ENCODE results near the gene FER1L5. TPM values are rescaled to one million over a fixed set of nuclear protein-coding genes. Genes with fewer than 3 reads are reported as not detected.

The FER1L5 gene
- 0.27 and 0.76 TPM in 2 replicates for total RNA-seq (2014; rRNA removed; shearing (Covaris generic))
- 0.07 and 0.18 TPM in 2 replicates for polyA plus RNA-seq (2016; fragmentation: Nextera tagmentation; extraction: Ambion mirVana)
- long read RNA-seq: 0 reads

- Mint-ChIP-seq H3K27ac (peak within 1 kb of the TSS; percentile 93), H3K4me1 (peaks cover 5% of the 10 kb centered on the region), H3K36me3 (ENCODE audit: low read depth) (no peaks in the 10 kb centered on the region), H3K9me3 (no peaks in the 10 kb centered on the region), H3K4me3 (peak within 1 kb of the TSS; percentile 94), H3K27me3 (ENCODE audit: insufficient read depth, low read depth, poor library complexity) (peaks cover 10% of the 10 kb centered on the region)
- H3K79me2 ChIP-seq (replicated peaks; ENCODE audit: insufficient read depth): no peaks in the 10 kb centered on the region
- ATAC-seq (peak; percentile 78), DNase-seq (ENCODE audit: low spot score) (peak; percentile 96)
- H3K4me1 ChIP-seq (ENCODE audit: insufficient read depth): no peaks in the 10 kb centered on the region
- H3K27ac ChIP-seq (ENCODE audit: low read depth): no peak within 1 kb of the TSS
- no peaks in the 10 kb centered on the region for H3K27me3 ChIP-seq (ENCODE audit: insufficient read depth)
- TF ChIP-seq ETS1 (IDR thresholded peaks at IDR 0.05): 0 out of 2 replicates have a peak, but pooled peaks have one; percentile 18
- peak; percentile 64 for TF ChIP-seq POLR2AphosphoS5 (IDR thresholded peaks at IDR 0.05; ENCODE audit: low read depth)
- TF ChIP-seq NANOG (IDR thresholded peaks at IDR 0.05; ENCODE audit: borderline replicate concordance): no peak
- H3K36me3 ChIP-seq (ENCODE audit: insufficient read depth): no peaks in the 10 kb centered on the region
- H3K9me2 ChIP-seq (ENCODE audit: insufficient read depth): no peaks in the 10 kb centered on the region
- H4K20me1 ChIP-seq (replicated peaks; ENCODE audit: insufficient read depth): no peaks in the 10 kb centered on the region
- H2AFZ ChIP-seq: peak within 1 kb of the TSS; percentile 33; the same call in 1 of the 2 replicates
- no peaks in the 10 kb centered on the region for H3F3A ChIP-seq (replicated peaks; ENCODE audit: low read depth)
- H3K4me3 ChIP-seq: peak within 1 kb of the TSS; percentile 51
- H3K4me2 ChIP-seq: peak within 1 kb of the TSS; percentile 75
Measured at GRCh38 chr2:96642564-96643360, at the start of gene FER1L5. TSS of gene FER1L5 (plus strand) at chr2:96642764. CDS start at chr2:96642837, 73 bp downstream.

GRCh38 chr2:96594282-96594681, 48.3 kb upstream of the FER1L5 start:
- no peak overlapping the region for H3K27ac ChIP-seq (ENCODE audit: low read depth)
- Mint-ChIP-seq H3K4me1 (no peaks in the 10 kb centered on the region), H3K4me3 (no peak overlapping the region), H3K27ac (no peak overlapping the region), H3K27me3 (ENCODE audit: insufficient read depth, low read depth, poor library complexity) (no peaks in the 10 kb centered on the region), H3K9me3 (no peaks in the 10 kb centered on the region), H3K36me3 (ENCODE audit: low read depth) (peaks cover 43% of the 10 kb centered on the region)
- no peaks in the 10 kb centered on the region for H3K9me2 ChIP-seq (ENCODE audit: insufficient read depth)
- H4K20me1 ChIP-seq (replicated peaks; ENCODE audit: insufficient read depth): no peaks in the 10 kb centered on the region; the same call in 1 of the 2 replicates
- no peak overlapping the region for H3K4me2 ChIP-seq
- H3K27me3 ChIP-seq (ENCODE audit: insufficient read depth): no peaks in the 10 kb centered on the region
- H3K79me2 ChIP-seq (replicated peaks; ENCODE audit: insufficient read depth): no peaks in the 10 kb centered on the region
- 0 out of 2 replicates have a peak, but pooled peaks cover 23% of the 10 kb centered on the region for H3K36me3 ChIP-seq (ENCODE audit: insufficient read depth)
- DNase-seq (ENCODE audit: low spot score): no peak
- H2AFZ ChIP-seq: no peak overlapping the region
- H3F3A ChIP-seq (replicated peaks; ENCODE audit: low read depth): no peaks in the 10 kb centered on the region
- H3K4me3 ChIP-seq: no peak overlapping the region
- ATAC-seq: no peak
- no peaks in the 10 kb centered on the region for H3K4me1 ChIP-seq (ENCODE audit: insufficient read depth)
- TF ChIP-seq REST (IDR thresholded peaks at IDR 0.05; ENCODE audit: unreplicated experiment) (no peak), STAT1 (IDR thresholded peaks at IDR 0.05; ENCODE audit: unreplicated experiment) (no peak), CREB1 (CRISPR knock-in tag; IDR thresholded peaks at IDR 0.05; ENCODE audit: low read depth) (no peak), ZNF114 (CRISPR knock-in tag; IDR thresholded peaks at IDR 0.05) (no peak), NANOG (IDR thresholded peaks at IDR 0.05; ENCODE audit: borderline replicate concordance) (no peak), CTCF (conservative IDR thresholded peaks at IDR 0.05; ENCODE audit: low read depth in 2 of 2) (no peak), JUNB (IDR thresholded peaks at IDR 0.05; ENCODE audit: unreplicated experiment) (no peak), ZNF331 (CRISPR knock-in tag; IDR thresholded peaks at IDR 0.05; ENCODE audit: low read depth) (no peak), EZH2 (IDR thresholded peaks at IDR 0.05; ENCODE audit: low read depth, unreplicated experiment) (no peak), EZH2phosphoT487 (IDR thresholded peaks at IDR 0.05; ENCODE audit: unreplicated experiment) (no peak), POLR2AphosphoS5 (IDR thresholded peaks at IDR 0.05; ENCODE audit: low read depth) (no peak)
